A549 (cell line): ENCODE data around the gene SAT1. TPM values are rescaled to one million over a fixed set of nuclear protein-coding genes. Genes with fewer than 3 reads are reported as not detected.

Experiments used
- ATAC-seq, 2 experiments: fragments of 200-7000 bp in 1 of 2; fragments of >200 bp in 1 of 2; cut with Nextera tagmentation in 1 of 2; cut with Tn5 transposase in 1 of 2; 3 replicates each; pipeline versions ENCODE4 v1.8.0 to v1.9.1; 2018 to 2020; ENCODE audit warnings: mild to moderate bottlenecking in 1 of 2, moderate library complexity in 1 of 2
- CTCF ChIA-PET: fragments of 300-600 bp; sonication (Branson Sonifier 250); formaldehyde crosslinking; extraction: SDS; loops from one replicate; lab custom pipeline; 2021; ENCODE audit warnings: antibody characterized with exemption, inconsistent platforms; lab: Yijun Ruan, JAX
- POLR2A ChIA-PET: fragments of 350-600 bp; formaldehyde crosslinking; extraction: SDS; loops from one replicate; lab custom pipeline; 2021; ENCODE audit warnings: antibody characterized with exemption, inconsistent platforms; lab: Yijun Ruan, JAX
- DNase-seq, 2 experiments: peaks; one replicate each; pipeline versions ENCODE4 v3.0.0 to v3.0.0-alpha.2; 2011 to 2016; ENCODE audit warnings: low read depth in 1 of 2, low spot score in 1 of 2
- FAIRE-seq: peaks from 2 replicates; lab custom pipeline; 2011; peaks lifted over from hg19 to GRCh38; lab: Jason Lieb, UNC
- H3K27ac ChIP-seq, 2 experiments: fragments of >200 bp; sonication (Bioruptor Twin); formaldehyde crosslinking; 3 replicates each; pipeline ENCODE4 v1.5.1; 2016 to 2017
- H3K4me1 ChIP-seq: fragments of >200 bp; sonication (Bioruptor Twin); formaldehyde crosslinking; 3 replicates; pipeline ENCODE4 v1.6.1; 2016
- H3K4me2 ChIP-seq: fragments of >200 bp; sonication (Bioruptor Twin); formaldehyde crosslinking; 3 replicates; pipeline ENCODE4 v1.6.1; 2016
- H3K4me3 ChIP-seq: fragments of >200 bp; sonication (Bioruptor Twin); formaldehyde crosslinking; 3 replicates; pipeline ENCODE4 v1.5.1; 2016
- H3K9me3 ChIP-seq: fragments of >200 bp; sonication (Bioruptor Twin); formaldehyde crosslinking; 3 replicates; pipeline ENCODE4 v1.6.1; 2016
- CHD2 ChIP-seq: fragments of 150-350 bp; IDR thresholded peaks from 2 replicates; pipeline ENCODE4 v1.6.1; 2014; ENCODE audit warnings: low read length; ENCODE audit not compliant: partially characterized antibody
- EP300 ChIP-seq, 2 experiments: fragments of >200 bp; sonication (Bioruptor Twin); formaldehyde crosslinking; IDR thresholded peaks; 2 replicates in 1 of 2; 3 replicates in 1 of 2; pipeline ENCODE4 v1.6.1; 2016 to 2017
- ESRRA ChIP-seq: fragments of 150-350 bp; IDR thresholded peaks from 2 replicates; pipeline ENCODE4 v1.6.1; 2014; ENCODE audit warnings: mild to moderate bottlenecking, low read length, borderline replicate concordance
- FOSL2 ChIP-seq, 2 experiments: fragments of 450-650 bp in 1 of 2; fragments of >200 bp in 1 of 2; sonication (Bioruptor Twin) in 1 of 2; formaldehyde crosslinking; IDR thresholded peaks; 2 replicates each; pipeline versions ENCODE4 v1.5.0 to v1.6.1; 2016 to 2020; ENCODE audit warnings: mild to moderate bottlenecking in 1 of 2, moderate library complexity in 1 of 2
- FOXS1 ChIP-seq: fragments of 250-450 bp; sonication (Bioruptor Pico); IDR thresholded peaks from 2 replicates; pipeline ENCODE4 v1.5.0; 2020; ENCODE audit warnings: mild to moderate bottlenecking, moderate library complexity
- HOXA7 ChIP-seq: fragments of 250-450 bp; sonication (Bioruptor Pico); IDR thresholded peaks from 2 replicates; pipeline ENCODE4 v1.5.0; 2020; ENCODE audit warnings: mild to moderate bottlenecking, moderate library complexity
- HOXB13 ChIP-seq: fragments of 250-450 bp; sonication (Bioruptor Pico); IDR thresholded peaks from 2 replicates; pipeline ENCODE4 v1.5.0; 2020; ENCODE audit warnings: low read depth, mild to moderate bottlenecking, moderate library complexity
- MYC ChIP-seq: IDR thresholded peaks from 2 replicates; pipeline ENCODE4 v1.6.1; 2012; ENCODE audit warnings: mild to moderate bottlenecking, inconsistent platforms, low read length, improper control_type of control experiment, borderline replicate concordance
- NPAS2 ChIP-seq: fragments of 250-450 bp; sonication (Bioruptor Pico); IDR thresholded peaks from 2 replicates; pipeline ENCODE4 v1.8.0; 2022; ENCODE audit warnings: mild to moderate bottlenecking, moderate library complexity, borderline replicate concordance
- SMC3 ChIP-seq: fragments of >200 bp; sonication (Bioruptor Twin); formaldehyde crosslinking; IDR thresholded peaks from 3 replicates; pipeline ENCODE4 v1.6.1; 2018; ENCODE audit warnings: inconsistent platforms
- TP53 ChIP-seq: fragments of 250-450 bp; sonication (Bioruptor Pico); IDR thresholded peaks from 2 replicates; pipeline ENCODE4 v1.5.0; 2021; ENCODE audit warnings: mild to moderate bottlenecking, moderate library complexity
- ZNF302 ChIP-seq: fragments of 250-450 bp; sonication (Bioruptor Pico); IDR thresholded peaks from 2 replicates; pipeline ENCODE4 v1.9.0; 2021; ENCODE audit warnings: inconsistent platforms, mild to moderate bottlenecking, moderate library complexity
- WGBS: methylation state at CpG from one replicate; pipeline ENCODE4 v1.1.6; 2017; ENCODE audit errors: missing lambda C conversion rate; 5-methylcytosine and 5-hydroxymethylcytosine counted together
- polyA plus RNA-seq, 4 experiments: library from polyadenylated mRNA; depleted of rRNA in 3 of 4; stranded (reverse); fragments of >200 nt; fragmentation: RNase III in 1 of 4; extraction: RNeasy Plus Mini Kit Qiagen cat#74134 plus additional on column Dnase treatment in 1 of 4; gene quantifications; 2 replicates in 3 of 4; 3 replicates in 1 of 4; pipeline ENCODE4 v1.2.3, GENCODE V29; 2011 to 2017
- TF ChIP-seq, protein P1 (sequence below): IDR thresholded peaks from 2 replicates; pipeline ENCODE4 v1.6.1; 2012
- TF ChIP-seq, protein P2 (sequence below): fragments of >200 bp; sonication (Bioruptor Twin); formaldehyde crosslinking; IDR thresholded peaks from 3 replicates; pipeline ENCODE4 v1.6.1; 2016
- TF ChIP-seq, protein P3 (sequence below): fragments of 450-650 bp; IDR thresholded peaks from 2 replicates; pipeline ENCODE4 v1.6.1; 2014; ENCODE audit warnings: antibody characterized with exemption
- TF ChIP-seq, protein P4 (sequence below): fragments of 250-450 bp; sonication (Bioruptor Pico); IDR thresholded peaks from 2 replicates; pipeline ENCODE4 v1.5.0; 2020; ENCODE audit warnings: low read depth, mild to moderate bottlenecking, moderate library complexity
- TF ChIP-seq, protein P5 (sequence below): fragments of 250-450 bp; sonication (Bioruptor Pico); IDR thresholded peaks from 2 replicates; pipeline ENCODE4 v1.5.0; 2021; ENCODE audit warnings: mild to moderate bottlenecking, moderate library complexity, borderline replicate concordance
- TF ChIP-seq, protein P6 (sequence below): fragments of >200 bp; sonication (Bioruptor Twin); formaldehyde crosslinking; IDR thresholded peaks from 3 replicates; pipeline ENCODE4 v1.5.1; 2016
- TF ChIP-seq, protein P7 (sequence below): fragments of >200 bp; sonication (Bioruptor Twin); formaldehyde crosslinking; IDR thresholded peaks from 2 replicates; pipeline ENCODE4 v1.6.1; 2016

Gene SAT1
- polyA plus RNA-seq, 2 of the 4 experiments (the other 2 are of a cell fraction) = 585 to 3,185 TPM

DNA sequence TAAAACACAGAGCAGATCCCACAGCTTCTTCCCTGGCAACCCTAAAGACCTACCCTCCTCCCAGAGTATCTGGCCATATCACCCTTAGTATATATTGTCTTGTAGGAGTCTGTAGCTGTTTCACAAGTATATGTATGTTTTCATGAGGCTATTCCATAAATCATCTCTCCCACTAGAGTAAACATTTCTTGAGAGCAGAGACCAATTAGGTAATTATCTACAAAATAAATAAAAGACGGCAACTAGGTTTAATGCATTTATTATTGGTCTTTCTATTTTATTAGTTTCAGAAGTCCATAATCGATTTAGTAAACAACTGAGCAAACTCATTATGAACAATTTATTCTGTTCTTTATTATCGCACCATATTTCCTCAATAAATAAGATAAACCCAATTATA is 46.9 kb upstream of the SAT1 start:
- WGBS = 47% methylated on average over 3 of the region's 3 CpGs
- no peaks in the 10 kb centered on the region for H3K9me3 ChIP-seq
- H3K27ac ChIP-seq = no peak overlapping the region
- peaks cover 13% of the 10 kb centered on the region; the same call in 2 of the 3 replicates for H3K4me1 ChIP-seq
- TF ChIP-seq, protein P1, sequence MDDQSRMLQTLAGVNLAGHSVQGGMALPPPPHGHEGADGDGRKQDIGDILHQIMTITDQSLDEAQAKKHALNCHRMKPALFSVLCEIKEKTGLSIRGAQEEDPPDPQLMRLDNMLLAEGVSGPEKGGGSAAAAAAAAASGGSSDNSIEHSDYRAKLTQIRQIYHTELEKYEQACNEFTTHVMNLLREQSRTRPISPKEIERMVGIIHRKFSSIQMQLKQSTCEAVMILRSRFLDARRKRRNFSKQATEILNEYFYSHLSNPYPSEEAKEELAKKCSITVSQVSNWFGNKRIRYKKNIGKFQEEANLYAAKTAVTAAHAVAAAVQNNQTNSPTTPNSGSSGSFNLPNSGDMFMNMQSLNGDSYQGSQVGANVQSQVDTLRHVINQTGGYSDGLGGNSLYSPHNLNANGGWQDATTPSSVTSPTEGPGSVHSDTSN = no peak
- ChIA-PET CTCF (interaction anchor here (1.0 to 3.2 kb wide), 4 partner anchors 12 to 166 kb away, joined by 3 to 17 read pairs (median 4); no protein-coding TSS in a partner anchor), POLR2A (interaction anchor here (0.5 kb wide), 1 partner anchor 293 kb away, joined by 5 read pairs; no protein-coding TSS in a partner anchor)
- DNase-seq (no peak), ATAC-seq (no peak), FAIRE-seq (no peak)
- no peak overlapping the region for H3K4me2 ChIP-seq
- no peak overlapping the region for H3K4me3 ChIP-seq

DNA sequence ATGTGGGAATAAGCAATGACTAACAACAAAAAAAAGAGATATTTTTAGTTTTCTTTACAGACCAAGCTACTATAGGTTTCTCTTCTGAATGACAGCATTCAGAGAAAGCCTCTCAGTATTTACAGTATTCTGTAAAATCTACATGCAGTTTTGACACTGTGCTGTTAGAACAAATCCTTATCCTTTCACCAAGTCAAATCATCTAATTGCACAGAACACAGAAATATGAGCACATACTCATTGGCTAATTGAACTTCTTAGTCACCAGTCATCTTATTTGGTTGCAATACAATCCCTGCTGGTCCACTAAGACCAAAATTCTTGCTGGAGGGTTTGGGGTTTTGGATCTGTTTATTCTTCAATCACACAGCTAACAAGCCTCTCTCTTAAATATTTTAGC is 45.6 kb upstream of the SAT1 start:
- Histone ChIP-seq H3K4me3 (no peak overlapping the region), H3K4me2 (no peak overlapping the region), H3K27ac (no peak overlapping the region), H3K4me1 (peaks cover 19% of the 10 kb centered on the region), H3K9me3 (no peaks in the 10 kb centered on the region)
- TF ChIP-seq ESRRA (no peak), MYC (no peak), HOXB13 (CRISPR knock-in tag) (no peak), FOSL2 (IDR thresholded peaks at IDR 0.05) (no peak), FOSL2 (CRISPR knock-in tag; IDR thresholded peaks at IDR 0.05) (no peak), CHD2 (no peak), HOXA7 (no peak), NPAS2 (CRISPR knock-in tag) (no peak), TP53 (CRISPR knock-in tag) (no peak), ZNF302 (CRISPR knock-in tag) (no peak), EP300 (IDR thresholded peaks at IDR 0.05) (no peak), SMC3 (no peak), FOXS1 (no peak)
- TF ChIP-seq, protein P2, sequence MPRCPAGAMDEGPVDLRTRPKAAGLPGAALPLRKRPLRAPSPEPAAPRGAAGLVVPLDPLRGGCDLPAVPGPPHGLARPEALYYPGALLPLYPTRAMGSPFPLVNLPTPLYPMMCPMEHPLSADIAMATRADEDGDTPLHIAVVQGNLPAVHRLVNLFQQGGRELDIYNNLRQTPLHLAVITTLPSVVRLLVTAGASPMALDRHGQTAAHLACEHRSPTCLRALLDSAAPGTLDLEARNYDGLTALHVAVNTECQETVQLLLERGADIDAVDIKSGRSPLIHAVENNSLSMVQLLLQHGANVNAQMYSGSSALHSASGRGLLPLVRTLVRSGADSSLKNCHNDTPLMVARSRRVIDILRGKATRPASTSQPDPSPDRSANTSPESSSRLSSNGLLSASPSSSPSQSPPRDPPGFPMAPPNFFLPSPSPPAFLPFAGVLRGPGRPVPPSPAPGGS = no peak
- TF ChIP-seq, protein P3, sequence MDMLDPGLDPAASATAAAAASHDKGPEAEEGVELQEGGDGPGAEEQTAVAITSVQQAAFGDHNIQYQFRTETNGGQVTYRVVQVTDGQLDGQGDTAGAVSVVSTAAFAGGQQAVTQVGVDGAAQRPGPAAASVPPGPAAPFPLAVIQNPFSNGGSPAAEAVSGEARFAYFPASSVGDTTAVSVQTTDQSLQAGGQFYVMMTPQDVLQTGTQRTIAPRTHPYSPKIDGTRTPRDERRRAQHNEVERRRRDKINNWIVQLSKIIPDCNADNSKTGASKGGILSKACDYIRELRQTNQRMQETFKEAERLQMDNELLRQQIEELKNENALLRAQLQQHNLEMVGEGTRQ = no peak
- TF ChIP-seq, protein P4, sequence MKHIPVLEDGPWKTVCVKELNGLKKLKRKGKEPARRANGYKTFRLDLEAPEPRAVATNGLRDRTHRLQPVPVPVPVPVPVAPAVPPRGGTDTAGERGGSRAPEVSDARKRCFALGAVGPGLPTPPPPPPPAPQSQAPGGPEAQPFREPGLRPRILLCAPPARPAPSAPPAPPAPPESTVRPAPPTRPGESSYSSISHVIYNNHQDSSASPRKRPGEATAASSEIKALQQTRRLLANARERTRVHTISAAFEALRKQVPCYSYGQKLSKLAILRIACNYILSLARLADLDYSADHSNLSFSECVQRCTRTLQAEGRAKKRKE (CRISPR knock-in tag) = no peak
- TF ChIP-seq, protein P5, sequence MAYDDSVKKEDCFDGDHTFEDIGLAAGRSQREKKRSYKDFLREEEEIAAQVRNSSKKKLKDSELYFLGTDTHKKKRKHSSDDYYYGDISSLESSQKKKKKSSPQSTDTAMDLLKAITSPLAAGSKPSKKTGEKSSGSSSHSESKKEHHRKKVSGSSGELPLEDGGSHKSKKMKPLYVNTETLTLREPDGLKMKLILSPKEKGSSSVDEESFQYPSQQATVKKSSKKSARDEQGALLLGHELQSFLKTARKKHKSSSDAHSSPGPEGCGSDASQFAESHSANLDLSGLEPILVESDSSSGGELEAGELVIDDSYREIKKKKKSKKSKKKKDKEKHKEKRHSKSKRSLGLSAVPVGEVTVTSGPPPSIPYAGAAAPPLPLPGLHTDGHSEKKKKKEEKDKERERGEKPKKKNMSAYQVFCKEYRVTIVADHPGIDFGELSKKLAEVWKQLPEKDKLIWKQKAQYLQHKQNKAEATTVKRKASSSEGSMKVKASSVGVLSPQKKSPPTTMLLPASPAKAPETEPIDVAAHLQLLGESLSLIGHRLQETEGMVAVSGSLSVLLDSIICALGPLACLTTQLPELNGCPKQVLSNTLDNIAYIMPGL (CRISPR knock-in tag) = no peak
- TF ChIP-seq, protein P6, sequence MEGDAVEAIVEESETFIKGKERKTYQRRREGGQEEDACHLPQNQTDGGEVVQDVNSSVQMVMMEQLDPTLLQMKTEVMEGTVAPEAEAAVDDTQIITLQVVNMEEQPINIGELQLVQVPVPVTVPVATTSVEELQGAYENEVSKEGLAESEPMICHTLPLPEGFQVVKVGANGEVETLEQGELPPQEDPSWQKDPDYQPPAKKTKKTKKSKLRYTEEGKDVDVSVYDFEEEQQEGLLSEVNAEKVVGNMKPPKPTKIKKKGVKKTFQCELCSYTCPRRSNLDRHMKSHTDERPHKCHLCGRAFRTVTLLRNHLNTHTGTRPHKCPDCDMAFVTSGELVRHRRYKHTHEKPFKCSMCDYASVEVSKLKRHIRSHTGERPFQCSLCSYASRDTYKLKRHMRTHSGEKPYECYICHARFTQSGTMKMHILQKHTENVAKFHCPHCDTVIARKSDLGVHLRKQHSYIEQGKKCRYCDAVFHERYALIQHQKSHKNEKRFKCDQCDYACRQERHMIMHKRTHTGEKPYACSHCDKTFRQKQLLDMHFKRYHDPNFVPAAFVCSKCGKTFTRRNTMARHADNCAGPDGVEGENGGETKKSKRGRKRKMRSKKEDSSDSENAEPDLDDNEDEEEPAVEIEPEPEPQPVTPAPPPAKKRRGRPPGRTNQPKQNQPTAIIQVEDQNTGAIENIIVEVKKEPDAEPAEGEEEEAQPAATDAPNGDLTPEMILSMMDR = no peak
- TF ChIP-seq, protein P7, sequence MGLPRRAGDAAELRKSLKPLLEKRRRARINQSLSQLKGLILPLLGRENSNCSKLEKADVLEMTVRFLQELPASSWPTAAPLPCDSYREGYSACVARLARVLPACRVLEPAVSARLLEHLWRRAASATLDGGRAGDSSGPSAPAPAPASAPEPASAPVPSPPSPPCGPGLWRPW = no peak
- CTCF ChIA-PET = interaction anchor here (0.6 to 2.7 kb wide), 5 partner anchors 13 to 170 kb away, joined by 3 to 23 read pairs (median 3); partner anchors contain the start of gene SAT1
- DNase-seq (no peak), ATAC-seq (no peak), FAIRE-seq (no peak)
- POLR2A ChIA-PET = interaction anchor here (0.7 kb wide), 1 partner anchor 46 kb away, joined by 3 read pairs; no protein-coding TSS in a partner anchor
